HepG2 (cell line): Measurements from ENCODE around the gene IL27RA. TPM values are rescaled to one million over a fixed set of nuclear protein-coding genes. Genes with fewer than 3 reads are reported as not detected.
A peak's percentile ranks its signal among the peaks of the same experiment; 100 is the strongest.

Experiments used
- HNRNPLL ChIP-seq: fragments of 200-400 bp; formaldehyde crosslinking; IDR thresholded peaks from 2 replicates; pipeline ENCODE4 v1.6.1; 2017; ENCODE audit warnings: mild to moderate bottlenecking, low read depth, low read length; ENCODE audit not compliant: poor library complexity, severe bottlenecking
- IRF2 ChIP-seq: IDR thresholded peaks from 2 replicates; pipeline ENCODE4 v1.6.1; 2018; ENCODE audit warnings: missing genetic modification reagents, missing compliant biosample characterization
- KAT8 ChIP-seq: IDR thresholded peaks from 2 replicates; pipeline ENCODE4 v1.6.1; 2016; ENCODE audit warnings: missing genetic modification reagents, missing compliant biosample characterization
- MAFF ChIP-seq: IDR thresholded peaks from 2 replicates; pipeline ENCODE4 v1.6.1; 2011; ENCODE audit warnings: low read depth, low read length, improper control_type of control experiment
- NCOR1 ChIP-seq: fragments of 200-600 bp; sonication (generic); IDR thresholded peaks from 2 replicates; pipeline ENCODE4 v1.7.0; 2017; ENCODE audit warnings: antibody characterized with exemption, low read length, borderline replicate concordance
- RAD51 ChIP-seq: fragments of 450-650 bp; IDR thresholded peaks from 2 replicates; pipeline ENCODE4 v1.6.1; 2016; ENCODE audit warnings: borderline replicate concordance
- REL ChIP-seq: sonication (generic); formaldehyde crosslinking; conservative IDR thresholded peaks from 2 replicates; pipeline ENCODE4 v1.8.0; 2022; ENCODE audit warnings: mild to moderate bottlenecking, missing genetic modification reagents, moderate library complexity
- SAFB2 ChIP-seq: sonication (generic); formaldehyde crosslinking; IDR thresholded peaks from 2 replicates; pipeline ENCODE4 v1.5.1; 2020; ENCODE audit warnings: missing genetic modification reagents, low read depth, mild to moderate bottlenecking, borderline replicate concordance
- SOX5 ChIP-seq: IDR thresholded peaks from 2 replicates; pipeline ENCODE4 v1.6.1; 2016; ENCODE audit warnings: borderline replicate concordance
- TARDBP ChIP-seq: sonication (generic); formaldehyde crosslinking; IDR thresholded peaks from 2 replicates; pipeline ENCODE4 v1.8.0; 2022; ENCODE audit warnings: mild to moderate bottlenecking, missing genetic modification reagents
- ZNF331 ChIP-seq: sonication (generic); formaldehyde crosslinking; IDR thresholded peaks from 2 replicates; pipeline ENCODE4 v1.4.0; 2020; ENCODE audit warnings: missing genetic modification reagents
- ZNF607 ChIP-seq: sonication (generic); formaldehyde crosslinking; IDR thresholded peaks from 2 replicates; pipeline ENCODE4 v1.5.1; 2020; ENCODE audit warnings: missing genetic modification reagents, mild to moderate bottlenecking, borderline replicate concordance
- ZNF768 ChIP-seq: sonication (generic); formaldehyde crosslinking; IDR thresholded peaks from 2 replicates; pipeline ENCODE4 v1.4.0; 2020; ENCODE audit warnings: missing genetic modification reagents
- polyA plus RNA-seq, 8 experiments: library from polyadenylated mRNA; depleted of rRNA in 3 of 8; stranded (reverse) in 7 of 8; unstranded in 1 of 8; fragments of >200 nt; fragmentation: Illumina TruSeq in 4 of 8; extraction: Trizol in 4 of 8; gene quantifications; 2 replicates each; pipeline versions ENCODE4 v1.2.1 to v1.2.3, GENCODE V29; 2011 to 2016; ENCODE audit warnings: low read depth in 4 of 8, missing spikeins in 1 of 8, mixed read lengths in 1 of 8; ENCODE audit not compliant: insufficient read depth in 1 of 8
- total RNA-seq, 5 experiments: library from RNA; depleted of rRNA; stranded (reverse); fragments of >200 nt; fragmentation: Illumina TruSeq; extraction: Trizol; gene quantifications; 2 replicates each; pipeline ENCODE4 v1.2.3, GENCODE V29; 2016; ENCODE audit warnings: low read depth in 1 of 5
- TF ChIP-seq, protein P1 (sequence below): sonication (generic); formaldehyde crosslinking; IDR thresholded peaks from 2 replicates; pipeline ENCODE4 v1.5.0; 2020; ENCODE audit warnings: missing genetic modification reagents, mild to moderate bottlenecking, borderline replicate concordance
- TF ChIP-seq, protein P2 (sequence below): fragments of 450-650 bp; IDR thresholded peaks from 2 replicates; pipeline ENCODE4 v1.6.1; 2016
- TF ChIP-seq, protein P3 (sequence below): sonication (generic); formaldehyde crosslinking; IDR thresholded peaks from 2 replicates; pipeline ENCODE4 v1.8.1; 2022; ENCODE audit warnings: mild to moderate bottlenecking, missing genetic modification reagents
- TF ChIP-seq, protein P4 (sequence below): sonication (generic); formaldehyde crosslinking; IDR thresholded peaks from 2 replicates; pipeline ENCODE4 v1.5.1; 2020; ENCODE audit warnings: missing genetic modification reagents, mild to moderate bottlenecking, borderline replicate concordance
- TF ChIP-seq, protein P5 (sequence below), 2 experiments: fragments of 450-650 bp in 1 of 2; sonication (generic) in 1 of 2; formaldehyde crosslinking; IDR thresholded peaks; 2 replicates each; pipeline versions ENCODE4 v1.5.0 to v1.8.0; 2020 to 2022; ENCODE audit warnings: mild to moderate bottlenecking in 1 of 2, missing genetic modification reagents in 1 of 2

IL27RA gene
- total and polyA plus RNA-seq, 2 of the 13 experiments (the other 11 are each of a cell fraction or from before 2014, with no cell fraction given): 3.5 to 8.1 TPM

DNA sequence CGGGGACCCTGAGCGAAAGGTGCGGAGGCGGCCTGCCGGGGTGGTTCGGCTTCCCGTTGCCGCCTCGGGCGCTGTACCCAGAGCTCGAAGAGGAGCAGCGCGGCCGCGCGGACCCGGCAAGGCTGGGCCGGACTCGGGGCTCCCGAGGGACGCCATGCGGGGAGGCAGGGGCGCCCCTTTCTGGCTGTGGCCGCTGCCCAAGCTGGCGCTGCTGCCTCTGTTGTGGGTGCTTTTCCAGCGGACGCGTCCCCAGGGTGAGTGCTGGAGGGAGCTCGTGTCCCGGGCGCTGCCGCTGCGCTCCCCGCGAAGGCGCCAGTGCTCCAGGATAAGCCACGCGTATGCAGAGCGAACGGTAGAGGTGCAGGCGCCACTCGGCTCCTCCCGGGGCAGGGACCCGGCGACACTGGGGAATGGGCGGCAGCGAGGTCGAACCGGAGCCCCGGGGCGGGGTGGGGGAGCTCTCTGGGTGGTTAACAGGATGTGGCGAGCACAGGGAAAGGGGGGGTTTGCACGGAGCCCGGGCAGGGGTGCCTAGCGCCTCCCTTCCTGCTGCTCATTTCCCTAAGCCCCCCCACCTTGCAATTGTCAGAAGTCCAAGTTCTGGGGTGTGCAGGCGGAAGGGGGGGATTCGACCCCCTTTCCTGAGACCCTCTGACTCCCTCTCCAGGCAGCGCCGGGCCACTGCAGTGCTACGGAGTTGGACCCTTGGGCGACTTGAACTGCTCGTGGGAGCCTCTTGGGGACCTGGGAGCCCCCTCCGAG is at the start of gene IL27RA (continued):
- TF ChIP-seq ZNF331 (CRISPR knock-in tag): no peak
- peak; percentile 26; the same call in 1 of the 2 replicates for TF ChIP-seq ZNF768 (CRISPR knock-in tag)
- no peak for TF ChIP-seq RAD51
- peak; percentile 71; the same call in 1 of the 2 replicates for TF ChIP-seq ZNF607 (CRISPR knock-in tag)
- TF ChIP-seq SAFB2 (CRISPR knock-in tag): peak; percentile 88; the same call in 1 of the 2 replicates
- TF ChIP-seq, protein P1, sequence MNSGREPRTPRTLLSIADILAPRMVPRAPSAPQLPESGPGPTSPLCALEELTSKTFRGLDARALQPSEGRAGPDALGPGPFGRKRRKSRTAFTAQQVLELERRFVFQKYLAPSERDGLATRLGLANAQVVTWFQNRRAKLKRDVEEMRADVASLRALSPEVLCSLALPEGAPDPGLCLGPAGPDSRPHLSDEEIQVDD: peak; percentile 89; the same call in 1 of the 2 replicates
- TF ChIP-seq, protein P2, sequence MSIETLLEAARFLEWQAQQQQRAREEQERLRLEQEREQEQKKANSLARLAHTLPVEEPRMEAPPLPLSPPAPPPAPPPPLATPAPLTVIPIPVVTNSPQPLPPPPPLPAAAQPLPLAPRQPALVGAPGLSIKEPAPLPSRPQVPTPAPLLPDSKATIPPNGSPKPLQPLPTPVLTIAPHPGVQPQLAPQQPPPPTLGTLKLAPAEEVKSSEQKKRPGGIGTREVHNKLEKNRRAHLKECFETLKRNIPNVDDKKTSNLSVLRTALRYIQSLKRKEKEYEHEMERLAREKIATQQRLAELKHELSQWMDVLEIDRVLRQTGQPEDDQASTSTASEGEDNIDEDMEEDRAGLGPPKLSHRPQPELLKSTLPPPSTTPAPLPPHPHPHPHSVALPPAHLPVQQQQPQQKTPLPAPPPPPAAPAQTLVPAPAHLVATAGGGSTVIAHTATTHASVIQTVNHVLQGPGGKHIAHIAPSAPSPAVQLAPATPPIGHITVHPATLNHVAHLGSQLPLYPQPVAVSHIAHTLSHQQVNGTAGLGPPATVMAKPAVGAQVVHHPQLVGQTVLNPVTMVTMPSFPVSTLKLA: no peak
- TF ChIP-seq MAFF: no peak
- no peak; the same call in 1 of the 2 replicates for TF ChIP-seq IRF2 (CRISPR knock-in tag)
- TF ChIP-seq KAT8: 0 out of 2 replicates have a peak, but pooled peaks have one; percentile 10
- TF ChIP-seq SOX5 (CRISPR knock-in tag): no peak
- TF ChIP-seq, protein P3, sequence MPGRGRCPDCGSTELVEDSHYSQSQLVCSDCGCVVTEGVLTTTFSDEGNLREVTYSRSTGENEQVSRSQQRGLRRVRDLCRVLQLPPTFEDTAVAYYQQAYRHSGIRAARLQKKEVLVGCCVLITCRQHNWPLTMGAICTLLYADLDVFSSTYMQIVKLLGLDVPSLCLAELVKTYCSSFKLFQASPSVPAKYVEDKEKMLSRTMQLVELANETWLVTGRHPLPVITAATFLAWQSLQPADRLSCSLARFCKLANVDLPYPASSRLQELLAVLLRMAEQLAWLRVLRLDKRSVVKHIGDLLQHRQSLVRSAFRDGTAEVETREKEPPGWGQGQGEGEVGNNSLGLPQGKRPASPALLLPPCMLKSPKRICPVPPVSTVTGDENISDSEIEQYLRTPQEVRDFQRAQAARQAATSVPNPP (CRISPR knock-in tag): no peak
- TF ChIP-seq, protein P4, sequence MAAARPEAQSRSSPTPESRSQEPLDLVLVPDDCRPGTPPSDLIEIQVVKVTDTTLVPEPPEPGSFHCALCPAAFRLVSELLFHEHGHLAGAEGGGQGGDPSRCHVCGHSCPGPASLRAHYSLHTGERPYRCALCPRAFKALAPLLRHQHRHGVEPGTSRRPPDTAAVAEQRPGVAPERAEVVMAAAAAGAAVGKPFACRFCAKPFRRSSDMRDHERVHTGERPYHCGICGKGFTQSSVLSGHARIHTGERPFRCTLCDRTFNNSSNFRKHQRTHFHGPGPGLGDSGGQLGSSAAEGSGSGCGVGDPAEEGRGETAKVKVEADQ (CRISPR knock-in tag): peak; percentile 28; the same call in 1 of the 2 replicates
- peak; percentile 60 for TF ChIP-seq HNRNPLL
- TF ChIP-seq TARDBP (CRISPR knock-in tag): peak; percentile 21; the same call in 1 of the 2 replicates
- TF ChIP-seq, protein P5, sequence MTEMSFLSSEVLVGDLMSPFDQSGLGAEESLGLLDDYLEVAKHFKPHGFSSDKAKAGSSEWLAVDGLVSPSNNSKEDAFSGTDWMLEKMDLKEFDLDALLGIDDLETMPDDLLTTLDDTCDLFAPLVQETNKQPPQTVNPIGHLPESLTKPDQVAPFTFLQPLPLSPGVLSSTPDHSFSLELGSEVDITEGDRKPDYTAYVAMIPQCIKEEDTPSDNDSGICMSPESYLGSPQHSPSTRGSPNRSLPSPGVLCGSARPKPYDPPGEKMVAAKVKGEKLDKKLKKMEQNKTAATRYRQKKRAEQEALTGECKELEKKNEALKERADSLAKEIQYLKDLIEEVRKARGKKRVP (CRISPR knock-in tag; IDR thresholded peaks at IDR 0.05): no peak
- no peak for TF ChIP-seq NCOR1
- TF ChIP-seq REL: no peak
